ENCODE data around the gene GCK.

GCK gene

DNA sequence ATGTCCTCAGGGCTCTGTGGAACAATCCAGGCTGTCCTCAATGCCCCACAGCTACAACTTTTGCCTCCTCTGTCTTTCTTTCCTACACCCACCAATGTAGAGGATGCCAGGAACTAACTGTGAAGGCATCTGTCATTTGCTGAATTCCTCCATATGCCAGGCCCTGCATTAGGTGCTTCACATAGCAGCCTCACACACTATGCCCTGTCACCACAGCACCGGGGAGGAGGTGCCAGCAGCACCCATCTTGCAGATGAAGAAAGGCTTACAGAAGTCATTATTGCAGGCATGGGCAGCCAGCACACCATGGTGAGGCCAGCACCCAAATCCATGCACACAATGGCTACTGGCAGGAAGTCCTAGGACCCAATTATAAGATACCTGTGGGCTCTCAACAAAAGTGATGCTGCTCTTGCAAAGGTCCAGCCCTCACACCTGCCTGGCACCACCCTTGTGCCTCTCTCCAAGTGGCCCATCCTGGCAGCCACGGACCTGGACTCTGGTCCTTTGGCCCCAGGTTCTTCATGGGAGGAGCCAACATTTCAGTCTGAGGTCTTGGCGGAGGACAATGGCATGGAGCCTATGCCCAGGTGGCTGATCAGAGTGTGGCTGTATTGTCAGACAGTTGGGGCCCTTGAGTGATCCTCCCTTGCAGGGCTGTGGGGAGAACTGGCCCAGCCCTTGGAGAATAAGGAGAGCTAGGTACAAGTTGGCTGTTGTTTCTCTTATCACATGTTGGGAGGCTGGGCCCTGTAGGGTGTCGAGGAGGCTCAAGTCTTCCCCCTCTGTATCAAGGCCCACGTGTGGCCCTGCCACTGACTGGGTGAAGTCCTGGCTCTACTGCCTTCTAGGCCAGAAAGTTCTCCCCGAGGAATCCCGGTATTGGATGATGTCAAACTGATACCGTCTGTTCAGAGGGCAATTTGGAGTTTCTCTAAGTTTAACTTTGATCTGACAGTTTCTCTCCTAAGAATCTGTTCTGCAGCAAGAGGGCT, 33.8 kb downstream of the GCK start:
- Histone ChIP-seq H3K27me3 (ENCODE audit: control insufficient read depth, insufficient read depth, low read length) (no peaks in the 10 kb centered on the region), H3K9me3 (ENCODE audit: control insufficient read depth, insufficient read depth, low read length) (no peaks in the 10 kb centered on the region), H3K9ac (ENCODE audit: low read depth, low read length) (no peak overlapping the region), H3K4me3 (ENCODE audit: low read depth, low read length) (no peak overlapping the region), H3K36me3 (ENCODE audit: control insufficient read depth, insufficient read depth, low read length) (no peaks in the 10 kb centered on the region), H3K4me1 (ENCODE audit: control insufficient read depth, insufficient read depth, low read length) (no peaks in the 10 kb centered on the region)

DNA sequence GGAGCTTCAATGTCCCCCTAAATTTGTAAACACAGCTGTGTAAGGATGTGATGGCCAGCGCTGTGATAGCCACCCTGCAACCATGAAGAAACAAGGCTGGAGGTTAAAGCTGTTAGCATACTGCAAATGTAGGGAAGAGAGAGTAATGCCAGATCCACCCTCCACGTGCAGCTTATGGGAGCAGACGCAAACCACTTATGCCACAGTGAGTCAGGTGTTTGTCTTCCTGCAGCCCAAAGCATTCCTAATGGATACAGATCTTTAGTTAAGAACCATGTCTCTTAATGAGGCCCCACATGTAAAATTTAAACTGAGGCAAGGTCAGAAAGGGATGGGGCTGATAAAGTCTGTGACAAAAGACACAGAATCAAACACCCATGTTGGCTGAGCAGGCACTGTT, 34.5 kb downstream of the GCK start:
- no peaks in the 10 kb centered on the region for H3K4me1 ChIP-seq (ENCODE audit: control insufficient read depth, insufficient read depth, low read length)
- no peak overlapping the region for H3K4me3 ChIP-seq (ENCODE audit: low read depth, low read length)
- H3K36me3 ChIP-seq (ENCODE audit: control insufficient read depth, insufficient read depth, low read length), result no peaks in the 10 kb centered on the region
- no peaks in the 10 kb centered on the region for H3K9me3 ChIP-seq (ENCODE audit: control insufficient read depth, insufficient read depth, low read length)
- no peak overlapping the region for H3K9ac ChIP-seq (ENCODE audit: low read depth, low read length)
- no peaks in the 10 kb centered on the region for H3K27me3 ChIP-seq (ENCODE audit: control insufficient read depth, insufficient read depth, low read length)

DNA sequence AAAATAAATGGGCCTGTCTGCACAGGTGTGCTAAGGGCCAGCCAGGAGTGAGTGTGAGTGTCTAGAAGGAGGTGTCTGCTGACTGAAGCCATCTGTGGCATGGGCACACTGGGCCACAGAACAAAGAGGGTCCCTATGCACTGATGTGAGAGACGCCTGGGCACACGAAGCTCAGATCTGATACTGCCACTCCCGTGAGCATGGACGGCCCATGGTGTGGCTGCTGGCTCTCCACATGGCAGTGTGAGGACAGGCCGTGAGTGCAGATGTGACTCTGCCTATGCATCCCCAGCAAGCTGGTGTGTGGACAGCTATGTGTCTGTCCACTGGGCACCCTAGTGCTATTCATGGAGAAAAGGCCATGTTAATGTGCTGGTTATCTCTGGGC, 35.3 kb downstream of the GCK start:
- Histone ChIP-seq H3K4me3 (ENCODE audit: low read depth, low read length) (no peak overlapping the region), H3K9me3 (ENCODE audit: control insufficient read depth, insufficient read depth, low read length) (no peaks in the 10 kb centered on the region), H3K36me3 (ENCODE audit: control insufficient read depth, insufficient read depth, low read length) (no peaks in the 10 kb centered on the region), H3K9ac (ENCODE audit: low read depth, low read length) (no peak overlapping the region), H3K4me1 (ENCODE audit: control insufficient read depth, insufficient read depth, low read length) (no peaks in the 10 kb centered on the region), H3K27me3 (ENCODE audit: control insufficient read depth, insufficient read depth, low read length) (no peaks in the 10 kb centered on the region)

DNA sequence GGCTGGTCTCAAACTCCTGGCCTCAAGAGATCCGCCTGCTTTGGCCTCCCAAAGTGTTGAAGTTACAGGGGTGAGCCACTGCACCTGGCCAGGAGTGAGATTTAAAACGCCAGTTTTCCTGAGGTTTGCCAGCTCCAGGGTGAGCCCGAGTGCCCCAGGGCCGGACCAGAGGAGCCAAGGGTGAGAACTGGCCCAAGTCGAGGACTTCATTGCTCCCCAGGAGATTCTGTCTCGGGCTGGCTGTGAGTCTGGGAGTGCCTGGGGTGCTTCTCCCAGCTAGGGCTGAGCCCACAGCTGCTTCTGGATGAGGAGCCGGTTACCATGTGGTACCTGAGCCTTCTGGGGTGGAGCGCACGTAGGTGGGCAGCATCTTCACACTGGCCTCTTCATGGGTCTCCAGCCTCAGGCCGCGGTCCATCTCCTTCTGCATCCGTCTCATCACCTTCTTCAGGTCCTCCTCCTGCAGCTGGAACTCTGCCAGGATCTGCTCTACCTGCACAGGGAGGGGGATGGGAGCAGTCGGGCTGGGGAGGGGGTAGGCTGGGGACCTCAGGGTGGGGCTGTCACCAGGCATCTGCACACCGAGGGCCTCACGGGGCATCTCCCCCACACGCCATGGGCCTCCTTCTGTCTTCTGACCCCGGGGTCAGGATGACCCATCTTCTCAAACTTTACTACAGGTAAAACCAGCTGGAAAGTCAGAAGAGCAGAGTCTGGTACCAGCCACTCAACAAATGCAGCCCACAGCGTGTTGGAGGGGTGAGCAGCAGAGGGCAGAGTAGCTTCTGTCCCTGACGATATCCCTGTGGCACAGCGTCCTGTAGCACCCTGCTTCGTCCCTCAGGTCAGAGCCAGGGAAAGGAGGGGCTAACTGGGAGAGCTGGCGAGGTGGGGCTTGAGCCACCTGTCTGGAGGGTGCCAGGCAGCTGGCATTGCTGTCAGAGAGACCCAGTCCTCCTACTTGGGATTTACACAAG, 36.0 kb downstream of the GCK start:
- H3K27me3 ChIP-seq (ENCODE audit: control insufficient read depth, insufficient read depth, low read length), result no peaks in the 10 kb centered on the region
- no peaks in the 10 kb centered on the region for H3K36me3 ChIP-seq (ENCODE audit: control insufficient read depth, insufficient read depth, low read length)
- no peaks in the 10 kb centered on the region for H3K9me3 ChIP-seq (ENCODE audit: control insufficient read depth, insufficient read depth, low read length)
- H3K4me3 ChIP-seq (ENCODE audit: low read depth, low read length), result no peak overlapping the region
- no peaks in the 10 kb centered on the region for H3K4me1 ChIP-seq (ENCODE audit: control insufficient read depth, insufficient read depth, low read length)
- H3K9ac ChIP-seq (ENCODE audit: low read depth, low read length), result no peak overlapping the region

DNA sequence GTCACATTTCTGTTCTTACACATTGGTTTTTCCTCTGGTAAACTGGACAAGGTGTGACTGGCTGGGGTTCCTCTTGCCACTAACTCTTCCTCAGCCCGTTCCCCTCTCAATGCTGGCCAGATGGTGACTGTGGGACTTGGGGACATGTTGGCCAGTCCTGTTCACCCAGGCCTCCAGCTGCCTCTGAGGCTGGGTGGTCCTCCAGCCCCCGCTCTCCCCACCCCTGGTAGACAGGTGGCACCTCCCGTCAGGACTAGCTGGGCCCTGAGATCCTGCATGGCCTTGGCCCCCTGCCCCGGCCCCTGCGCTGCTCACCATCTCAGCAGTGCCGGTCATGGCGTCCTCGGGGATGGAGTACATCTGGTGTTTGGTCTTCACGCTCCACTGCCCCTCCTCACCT, 37.3 kb downstream of the GCK start:
- Histone ChIP-seq H3K4me1 (ENCODE audit: control insufficient read depth, insufficient read depth, low read length) (peaks cover under 1% of the 10 kb centered on the region), H3K9me3 (ENCODE audit: control insufficient read depth, insufficient read depth, low read length) (no peaks in the 10 kb centered on the region), H3K27me3 (ENCODE audit: control insufficient read depth, insufficient read depth, low read length) (peaks cover 3% of the 10 kb centered on the region), H3K36me3 (ENCODE audit: control insufficient read depth, insufficient read depth, low read length) (no peaks in the 10 kb centered on the region), H3K4me3 (ENCODE audit: low read depth, low read length) (no peak overlapping the region), H3K9ac (ENCODE audit: low read depth, low read length) (no peak overlapping the region)

DNA sequence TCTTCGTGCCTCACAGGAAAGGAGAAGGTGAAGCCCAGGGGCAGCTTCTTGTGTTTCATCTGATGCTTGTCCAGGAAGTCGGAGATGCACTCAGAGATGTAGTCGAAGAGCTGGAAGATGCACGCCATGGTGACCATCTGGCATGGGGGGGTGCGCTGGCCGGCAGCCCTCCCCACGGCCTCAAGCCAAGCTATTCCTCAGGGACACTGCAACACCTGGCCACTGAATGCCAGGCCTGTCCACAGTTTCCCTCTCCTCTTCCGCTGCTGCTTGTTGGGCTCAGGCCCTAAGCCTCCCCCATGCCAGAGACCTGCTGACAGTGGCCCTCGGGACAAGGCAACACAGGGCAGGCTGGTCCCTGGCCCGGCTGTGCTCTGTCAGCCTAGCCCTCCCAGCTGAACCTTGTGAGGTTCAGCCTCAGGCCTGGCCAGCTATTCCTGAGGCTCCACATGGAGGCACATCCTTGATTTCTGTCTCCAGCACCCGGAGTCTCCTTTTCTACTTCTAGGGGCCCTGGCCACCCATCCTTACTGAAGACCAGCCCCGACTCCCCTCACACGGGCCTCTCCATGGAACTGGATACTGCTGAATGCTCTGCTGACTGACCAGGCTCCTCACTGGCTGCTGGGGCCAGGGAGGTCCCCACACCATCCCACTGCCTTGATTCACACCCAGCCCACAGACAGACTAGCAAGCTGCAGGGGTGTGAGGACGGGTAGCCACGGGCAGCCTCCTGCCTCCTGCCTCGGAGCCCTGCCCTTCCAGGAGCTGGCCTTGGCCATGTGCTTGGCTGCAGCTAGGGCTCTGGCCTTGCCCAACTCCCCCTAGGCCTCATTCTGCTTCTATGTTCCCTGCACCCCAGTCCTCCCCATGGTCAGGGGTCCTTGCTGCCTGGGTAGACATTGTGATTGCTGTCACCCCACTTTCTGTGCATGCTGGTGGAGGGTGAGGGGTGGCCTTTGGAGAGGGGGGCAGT, 38.0 kb downstream of the GCK start:
- Histone ChIP-seq H3K36me3 (ENCODE audit: control insufficient read depth, insufficient read depth, low read length) (no peaks in the 10 kb centered on the region), H3K4me3 (ENCODE audit: low read depth, low read length) (no peak overlapping the region), H3K4me1 (ENCODE audit: control insufficient read depth, insufficient read depth, low read length) (peaks cover 4% of the 10 kb centered on the region)

DNA sequence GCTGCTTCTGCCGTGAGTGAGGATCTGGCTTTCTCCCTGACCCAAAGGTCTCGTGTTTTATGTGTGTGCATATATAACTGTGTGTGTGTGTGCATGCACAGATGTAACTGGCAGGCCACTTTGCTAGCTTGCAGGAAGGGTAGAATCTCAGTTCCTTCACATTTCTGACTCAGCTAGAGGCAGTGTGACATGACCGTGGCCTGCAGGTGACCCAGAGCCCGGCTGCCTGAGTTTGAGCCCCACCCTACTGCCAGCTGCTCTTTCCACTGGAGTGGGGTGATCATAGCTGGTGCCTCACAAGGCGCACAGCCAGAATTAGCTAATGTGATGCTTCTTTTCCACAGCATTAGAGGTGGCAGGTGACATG, 38.8 kb downstream of the GCK start:
- H3K4me1 ChIP-seq (ENCODE audit: control insufficient read depth, insufficient read depth, low read length), result peaks cover 4% of the 10 kb centered on the region
- no peak overlapping the region for H3K4me3 ChIP-seq (ENCODE audit: low read depth, low read length)
- no peak overlapping the region for H3K9ac ChIP-seq (ENCODE audit: low read depth, low read length)
- H3K9me3 ChIP-seq (ENCODE audit: control insufficient read depth, insufficient read depth, low read length), result no peaks in the 10 kb centered on the region
- H3K27me3 ChIP-seq (ENCODE audit: control insufficient read depth, insufficient read depth, low read length), result peaks cover 14% of the 10 kb centered on the region
- no peaks in the 10 kb centered on the region for H3K36me3 ChIP-seq (ENCODE audit: control insufficient read depth, insufficient read depth, low read length)

More for the DNA sequence above, 38.0 kb downstream of the GCK start:
- Histone ChIP-seq H3K9me3 (ENCODE audit: control insufficient read depth, insufficient read depth, low read length) (no peaks in the 10 kb centered on the region), H3K9ac (ENCODE audit: low read depth, low read length) (no peak overlapping the region), H3K27me3 (ENCODE audit: control insufficient read depth, insufficient read depth, low read length) (peaks cover 10% of the 10 kb centered on the region)

DNA sequence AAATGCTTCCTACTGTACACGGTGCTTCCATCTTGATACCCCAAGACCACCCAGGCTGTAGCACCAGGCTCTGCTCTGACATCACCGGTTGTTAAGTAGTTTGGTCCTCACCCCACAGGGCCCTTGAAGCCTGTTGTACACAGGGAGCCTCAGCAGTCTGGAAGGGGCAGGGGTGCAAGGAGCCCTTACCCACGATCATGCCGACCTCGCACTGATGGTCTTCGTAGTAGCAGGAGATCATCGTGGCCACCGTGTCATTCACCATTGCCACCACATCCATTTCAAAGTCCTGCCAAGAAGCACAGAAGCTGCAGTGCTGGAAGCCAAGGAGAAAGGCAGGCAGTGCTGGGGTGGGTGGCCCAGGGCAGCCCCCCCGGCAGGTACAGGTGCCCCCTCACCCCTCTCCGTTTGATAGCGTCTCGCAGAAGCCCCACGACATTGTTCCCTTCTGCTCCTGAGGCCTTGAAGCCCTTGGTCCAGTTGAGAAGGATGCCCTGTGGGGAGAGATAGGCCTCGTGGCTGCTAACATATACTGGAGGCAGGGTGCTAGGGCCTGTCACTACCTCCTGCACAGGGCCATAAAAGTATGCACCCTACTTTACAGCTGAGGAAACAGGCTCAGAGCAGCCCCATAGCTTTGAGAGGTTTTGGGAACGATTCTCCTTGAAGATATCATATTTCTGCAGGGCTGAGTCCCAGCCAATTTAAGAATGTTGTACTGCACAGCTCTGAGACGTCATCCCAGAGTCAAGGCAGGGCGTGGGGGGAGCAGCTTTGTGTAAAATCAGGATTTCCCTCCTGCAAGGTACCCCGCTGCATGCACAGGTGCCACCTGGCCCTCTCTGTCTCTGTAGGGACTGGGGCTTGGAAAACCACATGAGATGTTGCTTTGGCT, 39.4 kb downstream of the GCK start:
- Histone ChIP-seq H3K9me3 (ENCODE audit: control insufficient read depth, insufficient read depth, low read length) (no peaks in the 10 kb centered on the region), H3K9ac (ENCODE audit: low read depth, low read length) (no peak overlapping the region), H3K27me3 (ENCODE audit: control insufficient read depth, insufficient read depth, low read length) (peaks cover 20% of the 10 kb centered on the region), H3K36me3 (ENCODE audit: control insufficient read depth, insufficient read depth, low read length) (no peaks in the 10 kb centered on the region), H3K4me3 (ENCODE audit: low read depth, low read length) (no peak overlapping the region), H3K4me1 (ENCODE audit: control insufficient read depth, insufficient read depth, low read length) (peaks cover 4% of the 10 kb centered on the region)

DNA sequence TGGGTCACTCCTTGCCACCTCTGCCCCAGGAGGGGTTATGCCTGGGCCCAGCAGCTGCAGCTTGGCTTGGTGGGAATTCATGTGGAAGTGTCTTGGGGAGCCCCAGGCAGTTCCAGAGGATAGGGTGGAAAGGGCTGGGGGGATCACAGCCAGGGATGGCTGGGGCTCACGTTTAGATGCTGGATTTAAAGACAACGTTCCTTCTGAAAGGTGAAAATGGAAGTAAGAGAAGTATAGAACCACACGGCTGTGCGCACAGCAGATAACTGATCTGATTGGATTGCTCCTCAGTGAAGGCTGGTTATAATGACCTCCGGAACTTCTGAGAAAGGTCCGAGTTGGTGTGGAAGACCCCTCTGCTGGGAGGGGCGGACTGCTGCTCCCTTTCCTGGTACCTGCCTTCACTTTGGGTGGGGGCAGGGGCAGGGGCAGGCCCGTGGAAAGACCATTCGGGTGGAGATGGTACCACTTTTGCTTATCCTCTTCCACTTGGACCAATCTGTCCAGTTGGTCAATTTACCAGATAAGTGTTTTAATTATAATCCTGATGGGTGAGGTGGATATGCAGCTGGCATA, 40.2 kb downstream of the GCK start:
- peaks cover 4% of the 10 kb centered on the region for H3K4me1 ChIP-seq (ENCODE audit: control insufficient read depth, insufficient read depth, low read length)
- no peaks in the 10 kb centered on the region for H3K36me3 ChIP-seq (ENCODE audit: control insufficient read depth, insufficient read depth, low read length)
- H3K27me3 ChIP-seq (ENCODE audit: control insufficient read depth, insufficient read depth, low read length), result peaks cover 28% of the 10 kb centered on the region
- no peak overlapping the region for H3K4me3 ChIP-seq (ENCODE audit: low read depth, low read length)
- H3K9me3 ChIP-seq (ENCODE audit: control insufficient read depth, insufficient read depth, low read length), result no peaks in the 10 kb centered on the region
- H3K9ac ChIP-seq (ENCODE audit: low read depth, low read length), result no peak overlapping the region

DNA sequence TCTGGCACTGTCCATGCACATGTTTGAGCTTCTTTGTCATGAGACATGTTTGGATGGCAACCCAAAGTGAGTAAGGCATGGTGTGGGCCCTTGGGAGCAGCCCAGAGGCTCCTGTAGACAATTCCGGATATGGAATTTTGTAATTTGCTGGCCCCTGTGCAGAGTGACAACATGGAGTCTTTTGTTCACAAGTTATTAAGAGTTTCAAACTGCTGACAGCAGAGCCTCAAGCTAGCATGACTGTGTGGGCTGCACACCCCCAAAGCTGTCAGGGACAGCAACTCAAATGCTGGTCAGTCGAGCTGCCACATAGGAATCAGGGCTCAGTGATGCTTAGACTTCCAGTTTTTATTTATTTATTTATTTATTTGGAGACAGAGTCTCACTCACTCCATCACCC, 41.1 kb downstream of the GCK start:
- Histone ChIP-seq H3K4me3 (ENCODE audit: low read depth, low read length) (no peak overlapping the region), H3K27me3 (ENCODE audit: control insufficient read depth, insufficient read depth, low read length) (peaks cover 33% of the 10 kb centered on the region), H3K4me1 (ENCODE audit: control insufficient read depth, insufficient read depth, low read length) (peaks cover 4% of the 10 kb centered on the region), H3K36me3 (ENCODE audit: control insufficient read depth, insufficient read depth, low read length) (no peaks in the 10 kb centered on the region), H3K9ac (ENCODE audit: low read depth, low read length) (no peak overlapping the region), H3K9me3 (ENCODE audit: control insufficient read depth, insufficient read depth, low read length) (no peaks in the 10 kb centered on the region)

Data from iPS-15b (cell line).